HG03342 (cell line): ENCODE data around the gene TRAPPC11.

Source experiments
- ATAC-seq: cut with Tn5 transposase; IDR thresholded peaks from one replicate; pipeline ENCODE4 v1.9.1; 2021; ENCODE audit warnings: mild to moderate bottlenecking, moderate library complexity; ENCODE audit not compliant: unreplicated experiment

Gene TRAPPC11

DNA sequence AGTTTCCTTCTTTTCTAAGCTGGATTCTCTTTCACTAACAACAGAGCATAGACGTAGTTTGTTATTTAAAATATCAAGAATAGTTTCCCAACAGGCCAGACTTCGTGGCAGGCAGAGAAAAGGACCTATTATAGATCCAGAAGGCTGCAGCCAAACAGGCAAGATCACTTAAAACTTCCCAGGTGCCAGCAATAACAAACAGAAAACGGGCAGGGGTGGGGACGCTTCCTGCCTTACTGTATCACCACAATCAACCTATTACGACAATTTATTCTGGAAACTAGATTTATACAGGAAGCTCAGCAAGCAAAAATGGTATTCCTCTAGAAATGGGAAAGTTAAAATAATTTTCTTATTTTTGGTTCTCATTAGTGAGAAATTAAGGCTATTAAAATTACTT, 22.2 kb upstream of the TRAPPC11 start:
- no peak for ATAC-seq

DNA sequence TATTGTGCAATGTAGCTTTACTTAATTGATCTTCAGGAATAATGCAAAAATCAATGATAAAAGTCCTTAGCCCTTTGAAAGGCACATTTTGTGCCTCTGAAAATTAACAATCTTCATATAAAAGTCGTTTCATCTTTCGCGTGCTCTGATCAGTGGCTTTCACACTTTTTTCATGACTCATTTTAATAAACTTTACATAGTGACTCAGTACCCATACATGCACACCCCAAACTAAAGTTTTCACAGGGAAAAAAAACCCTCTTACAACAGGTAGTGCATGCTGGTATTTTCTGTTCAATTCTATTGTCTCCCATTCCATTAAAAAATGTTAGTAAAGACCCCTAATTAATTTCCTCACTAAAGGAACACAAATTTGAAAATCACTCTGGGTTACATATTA, 21.6 kb upstream of the TRAPPC11 start:
- no peak for ATAC-seq

DNA sequence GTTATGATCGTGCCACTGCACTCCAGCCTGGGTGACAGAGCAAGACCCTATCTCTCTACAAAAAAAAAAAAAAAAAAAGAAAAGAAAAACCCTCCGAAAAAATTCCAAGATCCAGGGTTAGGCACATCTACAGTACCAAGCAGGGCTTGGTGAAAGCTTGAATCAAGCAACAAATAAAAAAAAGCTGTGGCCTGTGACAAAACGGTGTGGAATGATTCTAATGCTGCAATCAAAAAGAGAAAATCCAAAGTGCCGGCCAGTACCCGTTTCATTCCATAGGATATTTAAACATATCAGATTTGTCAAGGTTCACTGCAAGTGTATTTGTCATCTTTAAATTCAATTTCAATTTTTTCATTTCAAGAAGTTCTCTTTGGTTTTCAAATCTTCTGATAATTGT, 20.7 kb upstream of the TRAPPC11 start:
- ATAC-seq, result no peak

DNA sequence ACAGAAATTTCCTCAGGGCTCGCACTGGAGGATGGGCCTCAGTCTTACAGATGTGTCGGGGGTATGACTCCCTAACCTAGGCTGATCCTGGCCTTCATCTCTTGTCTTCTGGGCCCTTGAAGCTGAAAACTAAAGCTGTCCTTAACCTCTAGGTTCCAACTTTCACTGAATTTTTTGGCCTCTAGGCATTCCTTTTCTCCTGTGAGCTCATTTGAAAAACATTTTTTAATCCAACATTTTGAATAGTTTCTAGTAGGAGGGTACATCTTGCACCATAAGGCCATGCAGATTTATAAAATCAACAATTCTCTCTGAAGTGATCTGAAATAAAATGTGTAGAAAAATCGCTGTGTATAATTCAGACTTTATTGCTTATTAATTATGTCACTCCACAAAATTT, 19.8 kb upstream of the TRAPPC11 start:
- ATAC-seq, result no peak

DNA sequence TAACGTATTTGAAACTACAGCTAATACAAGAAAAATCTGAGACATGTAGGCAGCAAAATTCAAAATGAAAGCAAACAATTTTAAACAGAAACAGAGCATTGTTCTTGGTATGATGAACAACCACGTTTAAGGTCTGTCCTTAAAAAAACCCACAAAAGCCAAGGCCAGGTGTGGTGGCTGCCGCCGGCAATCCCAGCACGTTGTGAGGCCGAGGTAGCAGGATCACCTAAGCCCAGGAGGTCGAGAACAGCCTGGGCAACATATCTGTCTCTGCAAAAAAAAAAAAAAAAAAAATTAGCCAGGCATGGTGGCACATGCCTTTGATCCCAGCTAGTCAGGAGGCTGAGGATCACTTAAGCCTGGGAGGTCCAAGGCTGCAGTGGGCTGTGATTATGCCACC, 13.8 kb upstream of the TRAPPC11 start:
- no peak for ATAC-seq

DNA sequence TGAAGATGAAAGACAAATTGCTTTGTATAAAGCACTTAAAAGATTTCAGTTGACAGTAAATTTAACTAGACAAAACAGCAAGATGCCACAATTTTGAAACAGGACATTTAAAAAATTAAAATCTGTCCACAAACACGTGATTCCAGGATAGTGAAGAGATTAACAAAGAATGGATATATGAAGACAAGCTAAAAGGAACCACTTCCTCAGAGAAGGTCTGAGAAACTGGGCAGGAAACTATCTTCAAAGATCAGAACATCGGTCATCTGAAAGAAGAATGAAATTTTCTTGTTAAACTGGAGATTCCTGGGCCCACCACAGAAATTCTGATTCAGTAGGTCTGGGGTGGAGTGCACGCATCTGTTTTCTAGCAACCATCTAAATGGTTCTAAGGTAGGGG, 1.5 kb upstream of the TRAPPC11 start:
- ATAC-seq, result no peak

DNA sequence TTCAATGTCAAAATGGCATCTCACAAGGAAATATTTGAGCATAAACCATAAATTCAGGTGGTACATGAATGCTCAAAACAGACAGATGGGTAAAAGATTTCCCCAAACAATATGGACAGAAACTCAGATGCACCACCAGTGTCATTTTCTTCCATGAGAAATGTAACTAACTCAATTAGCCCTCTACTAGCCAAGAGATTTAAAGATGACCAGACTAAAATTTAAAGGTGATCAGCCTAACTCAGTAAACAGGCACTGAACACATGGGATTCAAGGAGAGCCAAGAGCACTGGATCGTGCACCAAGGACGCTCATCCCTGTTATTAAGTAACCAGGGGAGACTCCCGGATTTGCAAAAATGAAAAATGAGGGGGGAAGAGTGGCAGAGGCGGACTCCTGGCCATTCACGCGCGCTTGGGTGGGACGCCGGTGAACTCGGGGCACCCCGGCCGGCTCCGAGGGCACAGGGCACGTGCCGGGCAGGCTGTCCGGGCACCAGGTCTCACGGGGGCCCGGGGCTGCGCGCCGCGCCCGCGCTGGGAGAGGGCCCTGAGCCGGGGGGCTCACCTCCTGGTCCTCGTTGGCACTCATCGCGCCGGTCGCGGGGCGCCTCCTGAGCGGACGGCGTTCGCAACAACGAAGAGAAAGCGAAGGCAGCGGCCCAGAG, 598 bp upstream of the TRAPPC11 start:
- ATAC-seq, result no peak

DNA sequence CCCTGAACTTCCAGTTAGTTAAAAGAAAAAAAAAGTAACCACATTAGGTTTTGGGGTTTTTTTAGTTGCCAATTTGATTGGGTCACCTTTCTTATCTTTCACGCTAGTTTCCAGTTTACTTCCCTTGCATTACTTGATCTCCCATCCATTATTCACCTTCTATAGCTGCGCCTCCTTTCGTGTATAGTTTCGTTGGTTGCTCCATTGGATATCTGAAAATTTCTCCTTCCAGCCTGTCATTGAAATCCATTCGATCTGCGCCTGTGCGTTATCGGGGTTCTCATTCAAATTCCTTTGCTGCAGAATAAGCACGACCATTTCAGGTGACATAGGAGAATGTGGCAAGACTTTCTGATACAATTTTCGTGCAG, 764 bp downstream of the TRAPPC11 start:
- ATAC-seq, result no peak

DNA sequence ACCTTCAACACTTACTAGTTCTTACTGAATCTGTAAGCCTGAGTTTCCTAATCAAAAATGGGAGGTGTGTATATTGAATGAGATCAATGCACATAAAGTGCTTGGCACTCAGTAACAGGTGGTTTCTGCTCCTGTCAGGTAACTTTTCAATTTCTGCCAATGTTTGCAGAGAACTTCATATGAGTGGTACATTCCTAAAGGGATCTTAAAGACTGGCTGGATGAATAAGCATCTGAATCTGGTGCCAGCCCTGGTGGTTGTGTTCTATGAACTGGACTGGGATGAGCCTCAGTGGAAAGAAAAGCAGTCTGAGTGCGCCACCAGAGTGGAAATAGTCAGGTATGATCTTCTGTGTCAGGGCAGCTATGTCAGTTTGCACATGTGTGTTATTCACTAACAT, 7.0 kb downstream of the TRAPPC11 start:
- no peak for ATAC-seq

DNA sequence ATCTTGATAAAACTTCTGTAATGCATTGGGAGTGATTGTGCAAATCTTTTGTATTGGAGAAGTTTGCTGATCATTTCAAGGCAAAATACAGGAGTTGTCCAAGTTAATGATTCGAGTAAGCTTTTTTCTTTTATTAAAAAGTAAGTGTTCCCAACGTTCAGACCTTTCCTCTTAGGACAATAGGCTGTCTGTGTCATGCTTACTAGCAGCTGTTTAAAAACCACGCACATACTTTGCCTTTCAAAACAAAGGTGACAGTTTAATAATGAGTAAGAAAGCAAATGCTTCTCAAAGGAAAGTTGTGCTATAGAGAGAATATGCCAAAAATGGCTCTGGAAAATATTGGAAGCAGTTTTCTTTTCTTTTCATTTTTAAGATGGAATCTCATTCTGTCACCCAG, 11.2 kb downstream of the TRAPPC11 start:
- no peak for ATAC-seq

DNA sequence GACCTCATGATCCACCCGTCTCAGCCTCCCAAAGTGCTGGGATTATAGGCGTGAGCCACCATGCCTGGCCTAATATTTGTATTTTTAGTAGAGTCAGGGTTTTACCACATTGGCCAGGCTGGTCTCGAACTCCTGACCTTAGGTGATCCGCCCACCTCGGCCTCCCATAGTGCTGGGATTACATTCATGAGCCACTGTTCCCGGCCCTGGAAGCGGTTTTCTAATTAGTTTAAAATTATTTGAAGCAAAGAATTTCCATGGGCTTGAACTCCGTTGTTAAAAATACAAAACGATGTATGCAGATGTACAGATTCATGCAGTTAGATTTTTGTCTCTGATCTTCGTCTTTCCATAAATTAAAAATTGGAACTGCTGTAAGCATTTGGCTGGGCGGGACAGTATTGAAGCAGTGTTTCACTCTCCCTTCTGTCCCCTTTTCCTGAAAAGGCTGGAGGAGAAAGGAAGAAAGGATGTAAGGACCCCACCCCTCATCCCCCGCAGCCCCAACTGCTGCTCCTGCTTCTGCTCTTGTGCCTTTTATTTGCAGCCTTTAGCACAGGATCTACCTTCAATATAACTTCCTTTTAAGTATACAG, 12.0 kb downstream of the TRAPPC11 start:
- ATAC-seq, result no peak

DNA sequence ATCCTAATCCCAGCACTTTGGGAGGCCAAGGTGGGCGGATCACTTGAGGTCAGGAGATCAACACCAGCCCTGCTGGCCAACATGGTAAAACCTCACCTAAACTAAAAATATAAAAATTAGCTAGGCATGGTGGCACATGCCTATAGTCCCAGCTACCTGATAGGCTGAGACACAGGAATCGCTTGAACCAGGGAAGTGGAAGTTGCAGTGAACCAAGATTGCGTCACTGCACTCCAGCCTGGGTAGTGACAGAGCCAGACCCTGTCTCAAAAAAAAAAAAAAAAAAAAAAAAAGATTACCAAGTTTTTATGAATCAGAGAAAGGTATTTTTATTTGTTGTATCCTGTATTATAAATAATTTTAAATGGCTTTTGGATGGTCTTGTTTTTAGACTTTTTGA, 15.1 kb downstream of the TRAPPC11 start:
- ATAC-seq, result no peak

DNA sequence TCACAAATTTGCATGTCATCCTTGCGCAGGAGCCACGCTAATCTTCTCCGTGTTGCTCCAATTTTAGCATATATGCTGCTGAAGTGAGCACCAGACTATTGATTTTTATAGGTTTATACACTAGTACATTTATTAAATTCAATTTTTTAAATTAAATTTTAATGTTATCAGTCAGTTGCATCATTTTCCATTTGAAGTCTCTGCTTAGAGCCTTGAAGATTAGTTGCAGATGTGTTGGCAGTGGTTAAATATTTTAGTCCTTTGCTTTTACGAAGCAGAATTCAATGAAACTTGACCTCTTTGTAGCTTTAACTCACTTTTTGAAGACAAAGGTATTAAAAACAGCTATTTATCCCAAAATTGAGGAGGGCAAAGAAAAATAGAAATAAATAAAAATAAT, 16.5 kb downstream of the TRAPPC11 start:
- ATAC-seq, result no peak

DNA sequence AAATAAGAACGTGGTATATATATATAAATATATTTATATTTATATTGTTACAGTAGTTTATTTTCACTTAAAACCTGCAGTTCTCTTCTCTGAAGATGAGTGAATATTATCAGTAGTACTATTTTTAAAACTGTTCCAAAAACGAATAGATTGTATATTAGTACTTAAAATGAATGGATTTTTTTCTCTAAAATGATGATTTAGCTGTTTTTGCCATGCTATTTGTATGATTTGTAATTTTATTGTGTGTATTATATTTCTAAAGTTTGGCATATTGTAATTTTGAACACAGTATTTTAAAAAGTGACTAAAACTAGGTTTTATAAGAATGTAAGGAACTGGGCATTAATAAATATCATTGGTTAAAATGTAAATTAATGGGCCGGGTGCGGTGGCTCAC, 22.0 kb downstream of the TRAPPC11 start:
- ATAC-seq, result no peak

DNA sequence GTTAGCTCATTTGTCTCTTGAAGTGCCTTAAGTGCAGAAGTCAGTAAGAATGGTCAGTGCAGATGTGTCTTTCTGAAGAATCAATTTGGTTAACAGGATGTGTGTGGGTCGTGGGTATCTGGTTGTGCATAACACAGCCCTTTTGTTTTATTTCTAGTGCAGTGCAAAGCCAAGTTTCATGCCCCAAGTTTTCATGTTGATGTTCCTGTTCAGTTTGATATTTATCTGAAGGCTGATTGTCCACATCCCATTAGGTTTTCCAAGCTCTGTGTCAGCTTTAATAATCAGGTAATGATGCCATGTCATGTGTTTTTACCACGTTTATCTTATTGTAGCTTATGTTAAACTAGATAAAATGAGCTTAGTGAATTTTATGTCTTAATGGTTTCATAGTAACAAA, 27.4 kb downstream of the TRAPPC11 start:
- no peak for ATAC-seq

DNA sequence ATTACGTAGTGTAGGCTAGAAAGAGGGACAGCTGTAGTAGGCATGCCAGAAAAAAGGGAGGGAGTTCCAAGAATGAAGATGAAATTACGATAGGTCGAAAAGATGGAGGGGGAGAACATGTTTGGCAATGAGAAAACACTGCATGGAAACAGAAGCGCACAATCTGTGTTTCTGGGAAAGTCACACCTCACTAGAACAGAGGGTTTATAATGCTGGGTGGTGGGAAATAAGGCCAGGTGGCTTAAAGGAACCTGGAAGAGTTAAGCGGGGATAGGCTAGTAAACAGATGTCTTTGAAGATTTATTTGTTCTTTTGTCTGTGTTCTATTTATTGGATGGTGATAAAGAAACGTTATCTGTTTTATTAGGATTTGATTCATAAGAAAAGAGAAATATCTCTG, 29.1 kb downstream of the TRAPPC11 start:
- no peak for ATAC-seq

DNA sequence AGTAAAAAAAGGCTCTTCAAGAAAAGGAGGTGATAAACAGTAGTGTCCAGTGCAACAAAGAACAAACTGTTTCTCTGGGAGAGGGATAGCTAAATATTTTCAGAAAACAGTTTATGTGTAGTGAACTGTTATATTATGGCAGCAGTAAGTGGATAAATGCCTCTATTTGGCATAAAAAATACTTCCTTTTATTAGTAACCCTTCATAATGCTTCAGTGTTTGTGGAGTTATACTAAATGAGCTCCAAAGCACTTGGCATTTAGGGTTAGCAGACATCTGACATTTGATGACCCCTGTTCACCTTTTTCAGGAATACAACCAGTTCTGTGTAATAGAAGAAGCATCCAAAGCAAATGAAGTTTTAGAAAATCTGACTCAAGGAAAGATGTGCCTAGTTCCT, 31.9 kb downstream of the TRAPPC11 start:
- ATAC-seq, result no peak

DNA sequence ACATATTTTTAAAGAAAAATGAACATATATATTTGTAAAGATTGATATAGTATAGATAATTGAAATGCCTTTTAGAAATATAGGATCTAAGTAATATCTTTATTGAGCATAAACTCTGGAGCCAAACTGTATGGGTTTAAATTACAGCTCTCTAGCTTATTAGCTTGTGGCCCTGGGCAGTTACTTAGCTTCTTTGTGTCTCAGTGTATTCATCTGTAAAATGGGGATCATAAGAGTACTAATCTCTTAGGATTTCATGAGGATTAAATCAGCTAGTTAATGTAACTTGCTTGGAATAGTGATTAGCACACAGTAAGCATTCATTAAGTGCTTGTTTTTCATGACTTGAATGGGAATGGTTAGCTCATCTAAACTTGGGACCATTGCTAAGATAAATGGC, 32.8 kb downstream of the TRAPPC11 start:
- ATAC-seq, result no peak

DNA sequence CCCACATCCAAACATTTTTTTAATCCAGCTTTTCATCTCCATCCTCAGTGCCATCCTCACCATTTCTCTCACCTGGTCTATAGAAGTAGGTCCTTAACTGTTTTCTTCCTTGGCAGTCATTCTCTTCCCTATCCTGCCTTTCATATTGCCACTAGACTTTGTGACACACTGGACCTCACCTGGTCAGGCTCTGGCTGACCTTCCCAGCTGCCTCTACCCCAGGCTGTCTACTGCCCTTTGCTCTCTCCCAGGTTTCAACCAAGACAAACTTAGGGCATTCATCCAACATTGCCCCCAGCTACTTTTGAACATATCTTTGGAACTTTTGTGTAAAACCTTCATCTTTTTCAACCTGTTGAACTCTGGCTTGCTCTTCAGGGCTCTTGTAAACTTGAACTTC, 39.8 kb downstream of the TRAPPC11 start:
- no peak for ATAC-seq

DNA sequence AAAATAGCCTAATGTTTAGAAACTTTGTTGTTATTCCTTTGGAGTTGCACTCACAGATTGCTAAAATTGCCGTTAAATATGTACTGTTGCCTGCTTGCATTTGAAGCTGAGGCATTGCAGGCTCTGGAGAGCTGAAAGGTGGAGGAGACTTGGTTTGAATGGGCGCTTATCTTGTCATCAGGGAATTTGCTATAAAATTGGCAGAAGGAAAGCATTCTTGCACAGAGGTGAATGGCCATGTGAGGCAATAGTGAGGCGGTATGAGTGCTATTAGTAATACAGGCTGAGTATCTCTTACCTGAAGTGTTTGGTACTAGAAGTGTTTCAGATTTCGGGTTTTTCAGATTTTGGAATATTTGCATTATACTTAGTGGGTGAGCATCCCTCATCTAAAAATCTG, 41.3 kb downstream of the TRAPPC11 start:
- no peak for ATAC-seq

DNA sequence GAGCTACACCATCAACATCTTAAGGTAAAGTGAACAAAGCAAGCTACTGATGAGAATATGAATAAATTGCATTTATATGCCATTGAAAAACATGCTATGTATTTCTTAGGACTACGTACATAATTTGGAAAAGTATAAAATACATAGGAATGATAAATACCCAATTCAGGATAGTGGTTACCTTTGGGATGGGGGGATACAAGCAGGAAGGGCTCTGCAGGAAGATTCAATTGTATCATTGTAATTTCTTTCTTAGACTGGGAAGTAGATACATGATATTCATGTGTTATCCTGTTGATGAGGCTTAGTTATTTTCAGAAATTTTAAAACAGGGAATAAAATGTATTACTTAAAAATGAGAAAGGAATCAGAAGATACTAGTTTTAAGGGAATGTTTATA, 43.4 kb downstream of the TRAPPC11 start:
- ATAC-seq, result no peak

DNA sequence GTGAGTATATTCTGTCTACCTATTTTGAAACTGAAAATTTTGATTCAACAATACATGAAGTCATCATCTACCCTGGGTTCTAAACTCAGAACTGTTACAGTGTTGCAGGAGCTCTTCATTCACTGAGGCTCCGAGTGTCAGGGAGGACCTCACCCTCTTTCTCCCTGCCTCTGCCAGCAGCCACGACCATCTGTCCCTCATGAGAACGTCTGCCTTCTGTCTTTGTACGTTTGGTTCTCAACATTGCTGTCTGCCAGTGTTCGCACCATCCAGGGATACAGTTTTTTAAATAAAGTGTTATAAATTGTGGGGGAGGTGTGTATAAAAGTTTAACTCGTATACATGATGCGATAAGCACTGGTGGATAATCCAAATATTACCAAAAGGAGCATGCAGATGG, 55.5 kb downstream of the TRAPPC11 start:
- ATAC-seq, result no peak

DNA sequence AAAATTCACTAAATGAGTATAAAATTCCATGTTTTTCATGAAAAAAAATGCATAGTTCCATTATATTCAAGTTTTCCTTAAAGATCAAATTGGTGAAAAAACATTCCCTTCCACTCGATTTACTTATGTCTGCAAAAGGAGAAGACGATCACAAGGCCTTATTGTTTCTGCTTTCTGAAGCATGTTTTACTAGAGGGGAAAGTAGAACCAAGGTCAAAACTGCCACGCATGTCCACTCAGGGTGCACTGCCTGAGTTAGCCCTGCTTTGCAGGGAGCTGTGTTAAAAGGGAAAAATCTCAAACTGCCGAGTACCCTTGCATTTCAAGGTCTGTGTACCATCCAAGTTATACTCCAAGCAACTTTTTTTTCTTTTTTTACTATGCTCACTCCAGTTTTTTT, 57.2 kb downstream of the TRAPPC11 start:
- no peak for ATAC-seq
